Effector memory CD4-positive, alpha-beta T cell (primary cell): ENCODE results near the gene TNFAIP2.
"Not testable (repeated sequence)": the region's sequence is repeated elsewhere in the genome, so short reads cannot be mapped to it uniquely, and the experiment has no call there.

Experiments used
- DNase-seq, 3 donors: peaks; one replicate each; pipeline ENCODE4 v3.0.0-alpha.2; 2020
- H3K27ac ChIP-seq: 2 replicates; pipeline ENCODE4 v1.7.0; 2013; ENCODE audit warnings: mild to moderate bottlenecking, low read length, moderate library complexity; ENCODE audit not compliant: insufficient read depth, poor library complexity, severe bottlenecking
- H3K27me3 ChIP-seq: replicated peaks from 2 replicates; pipeline ENCODE4 v1.7.0; 2013; ENCODE audit warnings: mild to moderate bottlenecking, low read length; ENCODE audit not compliant: insufficient read depth, control insufficient read depth, poor library complexity, severe bottlenecking
- H3K36me3 ChIP-seq: 2 replicates; pipeline ENCODE4 v1.7.0; 2013; ENCODE audit warnings: mild to moderate bottlenecking, low read length, moderate library complexity; ENCODE audit not compliant: control insufficient read depth, insufficient read depth
- H3K4me1 ChIP-seq: 2 replicates; pipeline ENCODE4 v1.7.0; 2013; ENCODE audit warnings: low read length, mild to moderate bottlenecking; ENCODE audit not compliant: control insufficient read depth, insufficient read depth, poor library complexity, severe bottlenecking
- H3K4me3 ChIP-seq: 2 replicates; pipeline ENCODE4 v1.7.0; 2013; ENCODE audit warnings: low read length, low read depth, mild to moderate bottlenecking; ENCODE audit not compliant: insufficient read depth, poor library complexity, severe bottlenecking
- H3K9me3 ChIP-seq: 2 replicates; pipeline ENCODE4 v1.7.0; 2013; ENCODE audit warnings: mild to moderate bottlenecking, low read length, moderate library complexity; ENCODE audit not compliant: control insufficient read depth

TNFAIP2 gene

DNA sequence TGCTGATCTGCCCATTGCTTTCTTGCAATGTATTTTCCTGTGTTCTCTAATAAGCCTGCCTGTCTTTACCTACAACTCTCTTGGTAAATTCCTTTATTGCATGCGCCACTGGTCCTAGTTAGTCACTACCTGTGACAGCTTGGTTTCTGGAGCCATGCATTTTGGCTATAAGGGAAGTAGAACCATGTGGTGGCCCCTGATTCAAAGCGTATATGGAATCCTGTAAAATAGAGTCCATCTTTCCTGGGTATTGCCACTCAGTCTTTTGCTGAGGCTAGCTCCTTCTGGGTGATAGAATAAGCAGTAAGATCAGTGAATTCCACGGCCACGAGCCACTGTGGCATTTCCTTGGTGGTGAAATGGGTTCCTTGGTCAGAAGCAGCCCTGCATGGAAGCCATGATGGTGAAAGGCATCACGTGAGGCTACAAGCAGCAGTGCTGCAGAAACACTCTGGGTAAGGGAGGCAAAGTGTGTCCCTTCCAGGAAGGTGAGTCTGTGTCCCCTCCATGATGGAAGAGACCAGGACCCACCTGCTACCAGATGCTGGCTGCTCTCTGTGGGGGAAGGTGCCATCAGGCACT, 19.6 kb downstream of the TNFAIP2 start:
- no peak overlapping the region for H3K27ac ChIP-seq
- H3K36me3 ChIP-seq, result no peaks in the 10 kb centered on the region
- H3K4me1 ChIP-seq, result no peaks in the 10 kb centered on the region
- no peak overlapping the region for H3K4me3 ChIP-seq
- H3K27me3 ChIP-seq, result peaks cover 3% of the 10 kb centered on the region
- H3K9me3 ChIP-seq, result no peaks in the 10 kb centered on the region
- DNase-seq, result no peak

DNA sequence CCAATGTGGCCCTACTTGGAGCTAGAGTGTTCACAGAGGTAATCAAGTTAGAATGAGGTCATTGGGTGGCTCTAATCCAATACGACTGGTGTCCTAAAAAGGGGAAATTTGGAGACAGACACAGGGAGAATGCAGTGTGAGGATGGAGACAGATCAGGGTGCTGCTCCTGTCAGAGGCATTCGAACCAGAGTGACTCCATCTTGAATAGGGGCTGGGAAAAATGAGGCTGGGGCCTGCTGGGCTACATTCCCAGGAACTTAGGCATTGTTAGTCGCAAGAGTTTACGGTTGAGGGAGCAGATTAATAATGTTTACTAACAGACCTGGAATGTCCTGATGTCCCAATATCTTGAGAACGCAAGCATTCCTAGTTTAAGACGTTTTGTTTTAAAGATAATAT, 20.2 kb downstream of the TNFAIP2 start:
- DNase-seq, result no peak
- no peaks in the 10 kb centered on the region for H3K9me3 ChIP-seq
- H3K27ac ChIP-seq, result no peak overlapping the region
- H3K4me1 ChIP-seq, result no peaks in the 10 kb centered on the region
- H3K27me3 ChIP-seq, result peaks cover 3% of the 10 kb centered on the region
- no peak overlapping the region for H3K4me3 ChIP-seq
- H3K36me3 ChIP-seq, result no peaks in the 10 kb centered on the region

DNA sequence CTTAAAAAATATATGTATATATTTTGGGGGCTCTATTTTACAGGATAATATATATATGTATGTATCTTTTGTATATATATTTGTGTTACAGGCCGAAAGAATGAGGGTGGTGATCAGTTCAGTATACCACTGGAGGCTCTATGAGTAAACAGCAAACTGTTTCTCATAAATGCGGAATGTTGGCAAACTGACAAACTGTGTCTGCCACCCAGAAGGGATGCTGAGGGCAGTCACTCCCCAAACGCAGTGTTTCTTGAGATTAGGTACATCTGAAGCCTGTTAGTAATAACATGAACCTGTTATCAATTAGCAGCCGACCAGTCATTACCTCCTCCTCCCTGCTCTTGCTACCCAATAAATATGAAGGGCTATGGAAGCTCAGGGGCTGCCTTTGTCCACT, 20.8 kb downstream of the TNFAIP2 start:
- H3K9me3 ChIP-seq, result no peaks in the 10 kb centered on the region
- peaks cover 3% of the 10 kb centered on the region for H3K27me3 ChIP-seq
- no peak overlapping the region for H3K27ac ChIP-seq
- H3K36me3 ChIP-seq, result no peaks in the 10 kb centered on the region
- H3K4me3 ChIP-seq, result no peak overlapping the region
- DNase-seq, result no peak
- H3K4me1 ChIP-seq, result no peaks in the 10 kb centered on the region

DNA sequence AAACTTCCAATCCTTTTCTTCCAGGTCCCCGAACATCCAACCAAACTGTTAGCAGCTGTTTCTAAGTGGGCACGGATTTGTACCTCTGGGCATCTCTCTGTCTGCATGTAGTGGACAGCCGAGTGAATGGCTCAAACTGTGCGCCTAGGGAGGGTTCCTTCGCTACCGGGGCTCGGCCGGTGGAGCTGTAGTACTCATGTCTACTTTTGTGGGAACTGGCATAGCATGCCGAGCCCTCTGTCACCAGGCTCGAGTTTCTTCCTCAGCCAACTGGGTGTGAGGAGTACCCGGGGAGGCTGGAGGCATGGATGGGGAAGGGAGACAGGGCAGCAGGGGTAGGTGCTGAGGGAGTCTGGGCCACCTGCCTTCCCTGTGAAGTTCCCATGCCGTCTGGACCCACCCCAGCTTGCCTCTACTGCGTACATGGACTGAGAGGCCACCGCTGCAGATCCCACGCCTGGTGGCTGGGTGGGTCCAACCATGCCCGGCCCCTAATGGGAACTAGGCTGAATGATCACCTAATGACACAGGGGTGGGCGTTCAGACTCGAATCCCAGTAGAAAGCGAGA, 23.0 kb downstream of the TNFAIP2 start:
- DNase-seq, result no peak
- Histone ChIP-seq H3K9me3 (no peaks in the 10 kb centered on the region), H3K27me3 (peaks cover 3% of the 10 kb centered on the region), H3K4me1 (no peaks in the 10 kb centered on the region), H3K4me3 (no peak overlapping the region), H3K27ac (no peak overlapping the region), H3K36me3 (no peaks in the 10 kb centered on the region)

DNA sequence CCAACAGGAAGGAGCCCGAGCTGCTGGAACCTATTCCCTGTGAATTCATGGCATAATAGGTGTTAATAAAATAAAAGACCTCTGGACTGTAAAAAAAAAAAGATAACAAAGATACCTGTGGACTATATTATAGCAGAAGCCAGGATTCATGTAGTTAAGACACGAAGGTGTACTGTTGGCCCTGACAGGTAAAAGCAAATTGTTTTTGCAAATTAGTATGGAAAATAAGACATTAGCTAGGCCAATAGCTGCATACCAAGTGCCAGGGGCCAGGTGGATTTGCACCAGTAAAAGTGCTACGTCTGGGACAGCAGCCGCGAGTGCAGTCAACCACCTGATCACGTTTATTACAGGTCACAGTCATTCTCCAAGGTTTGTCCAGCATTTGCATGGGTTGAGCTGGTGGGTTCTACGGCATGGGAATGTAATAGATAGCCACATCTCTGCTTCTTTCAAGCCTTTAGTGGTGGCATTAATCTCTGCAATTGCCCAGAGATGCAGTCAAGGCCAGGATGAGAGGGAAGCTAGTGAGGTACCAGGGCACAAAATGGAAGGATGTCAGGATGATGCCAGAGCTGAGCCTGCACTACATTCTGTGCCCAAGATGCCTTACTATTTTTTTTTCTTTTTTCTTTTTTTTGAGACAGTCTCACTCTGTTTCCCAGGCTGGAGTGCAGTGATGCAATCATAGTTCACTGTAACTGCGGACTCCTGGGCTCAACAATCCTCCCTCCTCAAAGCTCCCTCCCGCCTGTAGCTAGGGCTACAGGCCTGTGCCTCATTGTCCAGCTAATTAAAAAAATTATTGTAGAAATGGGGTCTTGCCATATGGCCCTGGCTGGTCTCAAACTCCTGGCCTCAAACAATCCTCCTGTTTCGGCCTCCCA, 26.3 kb downstream of the TNFAIP2 start:
- no peak for DNase-seq
- Histone ChIP-seq H3K27ac (no peak overlapping the region), H3K4me3 (no peak overlapping the region)

DNA sequence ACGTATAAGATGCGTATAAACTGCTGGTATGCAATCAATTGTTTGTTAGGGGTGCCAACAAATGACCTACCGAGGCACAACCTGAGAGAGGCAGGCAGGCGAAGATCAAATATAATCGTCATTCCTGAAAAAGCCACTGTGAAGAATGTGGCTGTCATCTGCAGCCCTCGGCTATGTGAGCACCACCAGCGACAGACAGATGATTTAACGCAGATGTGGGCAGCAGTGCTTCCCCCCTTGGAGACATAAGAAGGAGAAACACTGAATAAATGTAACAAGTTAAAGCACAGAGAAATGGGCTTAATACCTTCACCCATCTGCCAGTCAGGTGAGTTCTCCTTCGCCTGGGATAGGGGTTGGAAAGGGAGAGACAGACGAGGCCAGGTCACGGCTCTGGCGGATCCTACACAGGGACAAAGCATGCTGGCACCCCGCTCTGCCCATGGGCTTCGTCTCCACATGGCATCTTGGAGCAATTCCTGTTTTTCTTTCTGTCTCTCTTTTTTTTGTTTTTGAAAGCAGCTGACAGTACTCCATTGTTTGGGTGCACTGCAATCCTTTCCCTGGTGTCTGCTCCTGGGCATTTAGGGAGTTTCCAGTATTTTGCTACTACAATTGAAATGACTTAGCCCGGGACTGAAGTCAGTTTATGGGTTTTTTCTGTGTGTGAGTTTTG, 28.1 kb downstream of the TNFAIP2 start:
- DNase-seq, result no peak
- Histone ChIP-seq H3K9me3 (no peaks in the 10 kb centered on the region), H3K36me3 (no peaks in the 10 kb centered on the region), H3K4me3 (no peak overlapping the region), H3K4me1 (no peaks in the 10 kb centered on the region), H3K27me3 (no peaks in the 10 kb centered on the region), H3K27ac (no peak overlapping the region)

More for the DNA sequence above, 26.3 kb downstream of the TNFAIP2 start:
- no peaks in the 10 kb centered on the region for H3K27me3 ChIP-seq
- H3K9me3 ChIP-seq, result no peaks in the 10 kb centered on the region
- no peaks in the 10 kb centered on the region for H3K4me1 ChIP-seq
- H3K36me3 ChIP-seq, result no peaks in the 10 kb centered on the region

DNA sequence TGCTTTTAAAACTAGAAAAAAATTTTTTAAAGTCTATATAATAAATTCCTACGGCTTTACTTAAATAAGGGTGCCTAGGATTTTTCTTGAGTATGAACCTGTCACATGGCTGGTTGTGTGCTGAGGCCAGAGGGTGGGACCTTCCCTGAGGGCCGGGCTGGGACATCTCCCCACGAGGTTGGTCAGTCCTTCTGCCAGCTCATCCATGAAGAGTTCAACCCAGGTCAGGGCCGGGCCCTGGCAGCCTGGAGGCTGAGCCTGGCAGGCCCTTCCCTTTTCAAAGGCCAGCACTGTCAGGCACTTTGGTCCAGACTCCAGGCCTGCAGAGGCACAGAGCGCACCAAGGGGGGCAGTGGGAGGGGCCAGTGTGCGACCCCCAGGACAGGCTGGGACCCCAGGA, 31.7 kb downstream of the TNFAIP2 start:
- Histone ChIP-seq H3K36me3 (no peaks in the 10 kb centered on the region), H3K27me3 (no peaks in the 10 kb centered on the region)
- DNase-seq, result no peak

DNA sequence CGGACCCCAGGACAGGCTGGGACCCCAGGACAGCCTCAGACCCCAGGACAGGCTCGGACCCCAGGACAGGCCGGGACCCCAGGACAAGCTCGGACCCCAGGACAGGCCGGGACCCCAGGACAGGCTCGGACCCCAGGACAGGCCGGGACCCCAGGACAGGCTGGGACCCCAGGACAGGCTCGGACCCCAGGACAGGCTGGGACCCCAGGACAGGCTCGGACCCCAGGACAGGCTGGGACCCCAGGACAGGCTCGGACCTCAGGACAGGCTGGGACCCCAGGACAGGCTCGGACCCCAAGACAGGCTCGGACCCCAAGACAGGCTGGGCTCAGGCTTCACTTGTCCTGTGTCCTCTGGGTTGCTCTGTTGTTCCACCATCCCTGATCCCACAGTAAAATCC, 32.2 kb downstream of the TNFAIP2 start:
- not testable (repeated sequence) for H3K4me3 ChIP-seq, H3K27me3 ChIP-seq, H3K9me3 ChIP-seq, H3K27ac ChIP-seq, H3K4me1 ChIP-seq, H3K36me3 ChIP-seq, DNase-seq

More for the DNA sequence above, 31.7 kb downstream of the TNFAIP2 start:
- H3K4me1 ChIP-seq, result no peaks in the 10 kb centered on the region
- no peaks in the 10 kb centered on the region for H3K9me3 ChIP-seq
- no peak overlapping the region for H3K4me3 ChIP-seq
- H3K27ac ChIP-seq, result no peak overlapping the region

DNA sequence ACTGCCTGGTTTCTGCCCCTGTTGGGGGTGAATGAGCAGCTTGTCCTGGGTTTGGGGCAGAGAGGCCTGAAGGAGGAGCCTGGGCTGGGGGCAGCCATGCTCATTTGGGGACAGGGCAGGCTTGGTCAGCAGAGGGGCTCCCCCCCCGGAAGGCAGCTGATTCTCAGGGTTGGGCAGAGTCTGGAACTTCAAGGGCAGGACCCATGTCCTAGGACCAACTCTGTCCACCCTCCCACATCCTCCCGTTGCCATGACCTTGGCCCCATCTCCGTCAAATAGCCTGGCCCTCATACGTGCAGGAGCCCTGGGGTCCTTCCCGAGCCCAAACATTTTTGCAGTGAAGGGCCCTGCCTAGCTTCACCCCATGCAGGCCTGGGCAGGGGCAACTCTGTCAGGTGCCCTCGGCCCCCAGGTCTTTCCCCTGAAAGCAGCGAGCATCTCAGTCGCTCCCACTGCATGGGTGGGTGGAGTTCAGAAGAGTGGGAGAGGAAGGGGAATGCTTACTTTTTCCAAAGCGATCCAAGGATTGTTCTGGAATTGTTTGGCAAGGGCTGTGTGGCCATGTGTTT, 32.6 kb downstream of the TNFAIP2 start:
- H3K27me3 ChIP-seq, result no peaks in the 10 kb centered on the region
- H3K9me3 ChIP-seq, result no peaks in the 10 kb centered on the region
- H3K4me1 ChIP-seq, result no peaks in the 10 kb centered on the region
- no peak overlapping the region for H3K4me3 ChIP-seq
- no peaks in the 10 kb centered on the region for H3K36me3 ChIP-seq
- no peak overlapping the region for H3K27ac ChIP-seq
- DNase-seq, result no peak
